DMS153 (cell line): ENCODE results near the gene ABCG4.
"Not testable (repeated sequence)": the region's sequence is repeated elsewhere in the genome, so short reads cannot be mapped to it uniquely, and the experiment has no call there.

Source experiments
- DNase-seq: peaks from one replicate; lab custom pipeline; 2025; lab: John Stamatoyannopoulos, UW

Gene ABCG4

DNA sequence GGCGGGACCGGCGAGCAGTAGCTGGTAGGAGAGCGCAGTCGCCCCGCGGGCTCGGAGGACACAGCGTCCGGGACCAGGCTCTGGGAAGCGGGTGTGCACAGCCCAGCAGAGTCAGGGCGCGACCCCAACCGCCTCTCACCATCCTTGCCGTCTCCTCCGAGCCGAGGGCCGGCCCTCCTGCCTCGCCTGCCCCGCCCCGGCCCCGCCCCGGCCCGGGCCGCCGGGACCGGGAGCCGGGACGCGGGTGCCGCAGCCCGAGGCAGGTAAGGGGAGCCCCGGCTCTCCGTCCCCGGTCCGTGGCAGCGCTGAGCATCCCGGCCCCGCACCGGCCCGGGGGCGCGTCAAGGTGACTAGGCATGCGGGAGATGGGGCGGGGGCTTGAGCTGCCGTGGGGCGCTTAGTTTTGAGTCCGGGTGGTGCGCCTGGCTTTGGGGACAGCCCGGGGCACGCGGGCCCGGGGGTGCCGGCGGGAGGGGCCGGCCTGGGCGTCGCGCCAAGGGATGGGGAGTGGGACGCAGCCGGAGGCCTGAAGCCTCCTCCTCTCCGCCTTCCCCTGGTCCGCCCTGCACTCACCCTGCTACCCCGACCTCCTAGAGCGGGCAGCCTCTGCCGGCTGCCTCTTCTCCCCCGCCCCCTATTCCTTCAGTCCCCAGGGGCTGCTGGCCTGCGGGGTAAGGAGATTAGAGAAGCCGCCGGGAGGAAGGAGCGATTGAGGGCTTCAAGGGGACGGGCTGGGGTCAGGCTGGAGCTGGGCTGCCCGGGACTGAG, at the start of gene ABCG4:
ABCG4 (plus strand) TSS at position 35 of the 768 bp plus-strand sequence. CDS start 914 bp downstream, outside the sequence.
- DNase-seq: no peak

- no peak for DNase-seq
These were observed 49.1 kb upstream of the ABCG4 start for GRCh38 chr11:119099711-119100110.

DNA sequence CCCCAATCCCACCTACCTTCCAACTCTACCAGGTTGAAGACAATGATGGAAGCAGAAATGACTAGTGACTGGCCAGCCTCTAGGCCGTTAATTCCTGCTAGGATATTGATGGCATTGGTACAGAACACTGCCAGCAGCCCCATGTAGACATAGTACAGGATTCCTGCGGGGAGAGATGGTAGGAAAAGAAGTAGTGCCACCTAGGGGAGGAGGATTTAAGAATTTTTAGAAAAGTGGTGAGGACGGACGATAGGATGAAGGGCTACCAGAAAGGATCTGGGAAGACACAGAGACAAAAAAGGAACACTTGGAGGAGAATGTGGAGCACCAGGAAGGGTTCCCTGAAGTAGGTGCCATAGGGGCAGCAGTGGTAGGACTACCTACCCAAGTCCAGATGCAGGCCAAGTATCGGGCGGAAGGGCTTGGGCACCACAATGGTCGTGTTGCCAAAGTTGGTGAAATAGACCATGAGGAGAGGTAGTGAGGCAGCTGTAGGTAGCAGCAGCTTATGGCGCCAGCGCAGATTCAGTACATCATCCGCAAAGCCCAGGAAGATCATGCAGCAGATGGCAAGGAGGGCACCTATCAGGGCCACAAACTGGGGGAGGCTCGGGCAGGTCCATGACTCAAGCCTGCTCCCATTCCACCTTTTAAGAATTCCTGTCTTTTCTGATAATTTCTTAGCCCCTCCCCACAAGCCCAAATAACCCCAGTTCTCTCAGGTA, 48.4 kb upstream of the ABCG4 start:
- no peak for DNase-seq

DNA sequence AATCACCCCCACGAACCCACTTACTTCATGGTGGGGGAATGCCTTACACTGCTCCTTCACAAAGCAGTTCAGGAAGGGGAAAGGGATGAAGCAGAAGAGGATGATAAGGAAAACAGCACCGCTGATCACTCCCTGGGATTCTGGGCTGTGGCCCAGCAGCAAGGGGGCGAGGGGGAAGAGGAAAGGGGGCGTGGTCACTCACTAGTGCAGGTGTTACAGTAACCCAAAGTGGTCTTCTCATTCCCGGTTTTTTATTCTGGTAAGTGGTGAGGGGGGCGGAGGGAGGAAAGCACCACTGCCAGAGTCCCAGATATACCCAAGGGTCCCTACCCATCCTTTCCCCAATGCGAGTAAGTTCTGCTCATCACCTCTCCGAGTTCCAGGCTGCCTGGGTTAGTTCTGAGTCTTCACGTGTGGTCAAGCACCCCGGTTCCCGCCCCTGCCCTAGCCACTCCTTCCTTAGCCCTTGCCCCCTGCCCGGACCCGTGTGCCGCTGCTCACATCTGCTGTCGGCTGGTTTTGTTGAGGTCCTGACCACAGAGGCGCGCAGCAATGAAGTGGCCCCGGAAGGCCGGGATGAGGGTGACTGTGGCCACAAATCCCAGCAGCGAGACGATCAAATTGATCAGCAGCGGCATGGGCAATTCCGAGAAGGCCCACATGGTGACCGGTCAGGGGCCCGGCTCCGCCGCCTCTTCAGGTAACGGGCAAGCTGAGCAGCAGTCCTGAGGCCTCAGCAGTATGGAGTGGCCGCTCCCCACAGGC, 47.7 kb upstream of the ABCG4 start:
- no peak for DNase-seq

- DNase-seq: peak; percentile 97
These were observed 47.0 kb upstream of the ABCG4 start, which contains the start of gene DPAGT1 for GRCh38 chr11:119101759-119102423. Gene DPAGT1, minus strand, starts transcription at chr11:119101853. Its CDS starts 198 bp downstream, at chr11:119101655.

DNA sequence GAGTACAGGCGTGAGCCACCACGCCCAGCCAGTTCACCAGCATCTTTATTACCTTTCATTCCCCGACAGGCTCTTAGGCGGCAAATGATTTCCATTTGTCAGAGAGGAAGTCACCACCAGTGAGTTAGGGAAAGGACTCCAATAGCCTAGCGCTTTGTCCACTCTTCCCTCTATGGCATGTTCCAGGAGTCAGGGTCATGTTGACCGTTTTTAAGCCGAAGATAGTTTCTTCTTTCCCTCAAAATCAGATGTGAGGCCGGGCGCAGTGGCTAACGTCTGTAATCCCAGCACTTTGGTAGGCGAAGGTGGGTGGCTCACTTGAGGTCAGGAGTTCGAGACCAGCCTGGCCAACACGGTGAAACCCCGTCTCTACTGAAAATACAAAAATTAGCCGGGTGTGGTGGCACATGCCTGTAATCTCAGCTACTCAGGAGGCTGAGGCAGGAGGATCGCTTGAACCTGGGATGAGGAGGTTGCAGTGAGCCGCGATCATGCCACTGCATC, 45.6 kb upstream of the ABCG4 start:
- not testable (repeated sequence) for DNase-seq

- no peak for DNase-seq
These were observed 45.1 kb upstream of the ABCG4 start for GRCh38 chr11:119103793-119104192.

- DNase-seq: peak; percentile 65
These were observed 42.0 kb upstream of the ABCG4 start, which contains the start of gene C2CD2L for GRCh38 chr11:119106564-119107537. Gene C2CD2L, plus strand, starts transcription at chr11:119107344. Its CDS starts 398 bp downstream, at chr11:119107742.

GRCh38 chr11:119107538-119108145, 41.2 kb upstream of the ABCG4 start:
- DNase-seq: no peak

DNA sequence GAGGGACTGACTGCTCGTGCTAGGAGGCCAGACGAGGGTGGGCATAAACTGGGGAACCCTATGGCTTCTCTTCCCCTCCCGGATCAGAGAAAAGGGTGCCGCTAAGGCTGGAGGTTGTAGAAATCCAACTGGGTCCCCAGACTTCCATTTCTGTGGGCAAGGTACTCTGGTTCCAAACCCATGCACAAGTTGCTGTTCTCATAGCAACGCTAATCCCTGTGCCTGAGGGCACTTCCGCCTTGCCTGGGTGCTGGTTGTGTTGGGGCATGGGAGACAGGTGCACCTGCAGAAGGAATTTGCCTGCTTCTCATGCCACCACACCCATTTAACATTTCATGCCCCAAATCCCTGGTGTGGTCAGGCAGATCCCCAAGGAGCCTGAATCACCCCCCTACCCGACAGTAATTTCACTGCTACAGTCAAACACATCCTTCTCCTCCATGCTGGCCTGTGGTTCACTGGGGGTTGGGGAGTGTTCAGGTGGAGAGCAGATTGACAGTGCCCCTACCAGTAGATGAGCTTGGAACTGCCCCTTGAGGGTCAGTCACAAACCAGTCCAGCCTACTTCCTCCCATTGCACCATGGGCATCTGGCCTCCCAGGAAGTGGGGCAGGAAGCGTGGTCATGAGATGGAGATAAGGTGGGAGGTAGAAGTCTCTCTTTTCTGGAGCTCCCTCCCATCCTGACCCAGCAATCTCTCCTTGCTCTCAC, 40.6 kb upstream of the ABCG4 start:
- no peak for DNase-seq

- DNase-seq: no peak
These were observed 40.0 kb upstream of the ABCG4 start for GRCh38 chr11:119108857-119109221.

- DNase-seq: no peak
These were observed 39.0 kb upstream of the ABCG4 start for GRCh38 chr11:119109843-119110242.

DNA sequence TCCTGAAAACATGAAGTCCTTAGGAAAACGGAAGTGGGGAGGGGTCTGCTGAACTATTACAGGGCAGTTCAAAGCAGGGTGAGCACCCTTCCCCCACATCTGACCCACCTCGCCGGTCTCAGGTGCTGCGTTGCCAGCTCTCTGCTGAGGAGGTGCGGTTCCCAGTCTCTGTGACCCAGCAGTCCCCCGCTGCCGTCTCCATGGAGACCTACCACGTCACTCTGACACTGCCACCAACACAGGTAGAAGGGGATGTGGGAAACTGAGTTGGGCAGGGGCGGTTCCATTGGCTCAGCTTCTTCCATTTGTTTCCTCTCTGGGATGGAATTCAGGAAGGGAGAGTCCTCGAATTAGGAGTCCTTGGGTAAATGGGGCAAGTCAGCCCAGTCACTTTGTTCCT, 38.4 kb upstream of the ABCG4 start:
- no peak for DNase-seq

DNA sequence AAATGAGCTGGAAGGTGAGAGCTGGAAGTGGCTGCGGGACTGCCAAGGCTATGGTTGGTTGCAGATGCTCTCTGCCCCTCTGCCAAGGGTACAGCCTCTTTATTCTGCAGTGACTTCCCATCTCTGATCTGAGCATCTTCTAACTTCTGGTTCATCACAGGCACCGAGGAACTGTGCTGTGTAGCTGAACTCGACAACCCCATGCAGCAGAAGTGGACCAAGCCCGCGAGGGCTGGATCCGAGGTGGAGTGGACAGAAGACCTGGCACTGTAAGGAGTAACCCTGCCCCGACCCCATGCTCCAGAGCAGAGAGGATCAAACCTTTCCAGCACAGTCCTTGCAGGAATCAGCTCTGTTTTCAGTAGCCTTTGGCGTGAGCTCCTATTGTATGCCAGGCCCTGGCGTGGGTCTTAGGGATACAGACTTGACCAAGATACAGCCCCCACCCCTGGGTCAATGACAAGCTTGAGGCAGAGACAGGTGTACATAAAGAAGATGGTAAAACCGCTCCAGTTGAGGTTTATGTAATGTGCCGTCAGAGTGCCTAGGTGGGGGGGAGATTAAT, 37.4 kb upstream of the ABCG4 start:
- no peak for DNase-seq

GRCh38 chr11:119112314-119113020, 36.4 kb upstream of the ABCG4 start:
- DNase-seq: no peak

- no peak for DNase-seq
These were observed 35.1 kb upstream of the ABCG4 start for GRCh38 chr11:119113716-119114115.

DNA sequence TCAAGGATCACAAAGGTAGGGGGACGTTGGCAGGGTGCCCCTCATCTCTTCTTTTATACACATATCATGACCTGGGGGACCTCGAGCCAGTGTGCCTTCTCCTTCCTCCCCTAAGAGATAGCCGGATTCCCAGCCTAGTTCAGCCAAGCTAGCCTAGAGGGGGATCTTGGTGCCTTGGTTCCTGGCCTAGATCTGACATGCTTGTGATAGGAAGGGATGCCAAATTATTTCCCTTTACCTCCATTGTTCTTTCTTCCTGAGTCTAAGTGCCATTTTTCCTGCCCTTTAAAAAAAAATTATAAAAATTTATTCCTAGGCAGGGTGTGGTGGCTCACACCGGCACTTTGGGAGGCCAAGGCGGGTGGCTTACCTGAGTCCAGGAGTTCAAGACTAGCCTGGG, 34.5 kb upstream of the ABCG4 start:
- no peak for DNase-seq

- DNase-seq: no peak
These were observed 33.2 kb upstream of the ABCG4 start for GRCh38 chr11:119115484-119116234.
